ENCODE results near the gene SLAMF8. TPM values are rescaled to one million over a fixed set of nuclear protein-coding genes. Genes with fewer than 3 reads are reported as not detected.

SLAMF8 gene
- total RNA-seq, 1 experiment from 2014 or later = not detected

- H3K9me3 Mint-ChIP-seq = no peaks in the 10 kb centered on the region
Observed at GRCh38 chr1:159838715-159839114, 12.0 kb downstream of the SLAMF8 start.

More at GRCh38 chr1:159838715-159839114, 12.0 kb downstream of the SLAMF8 start:
- Mint-ChIP-seq H3K27me3 (ENCODE audit: low read depth) (peaks cover 15% of the 10 kb centered on the region), H3K4me3 (no peak overlapping the region), H3K4me1 (peaks cover 6 to 13% of the 10 kb centered on the region in 2 experiments; a peak in 3 of 4 replicates), H3K36me3 (ENCODE audit: insufficient read depth in 1 of 3, low read depth in 3 of 3) (no peaks in the 10 kb centered on the region), H3K27ac (no peak overlapping the region; a peak in 1 of 7 replicates)
- Histone ChIP-seq H2AFZ (ENCODE audit: low read length) (no peak overlapping the region), H2AK5ac (ENCODE audit: insufficient read length, low read length) (no peak overlapping the region), H4K91ac (ENCODE audit: insufficient read length, low read depth, low read length) (no peak overlapping the region), H3K4me2 (ENCODE audit: insufficient read depth, insufficient read length, low read length) (no peak overlapping the region), H3K18ac (ENCODE audit: insufficient read length, low read depth, low read length) (no peak overlapping the region), H3K23me2 (ENCODE audit: insufficient read length, low read depth, low read length, poor library complexity, severe bottlenecking) (no peaks in the 10 kb centered on the region), H4K5ac (ENCODE audit: insufficient read length, low read depth, low read length) (no peak overlapping the region), H3K56ac (ENCODE audit: insufficient read length, low read depth, low read length) (no peak overlapping the region), H3K79me1 (ENCODE audit: insufficient read depth, low read depth, low read length, poor library complexity, severe bottlenecking) (no peaks in the 10 kb centered on the region), H3K27me3 (ENCODE audit: insufficient read depth, low read length) (no peaks in the 10 kb centered on the region), H3K4me1 (ENCODE audit: insufficient read depth, low read length) (no peaks in the 10 kb centered on the region), H3K79me2 (ENCODE audit: insufficient read depth, low read length) (no peaks in the 10 kb centered on the region), H4K20me1 (ENCODE audit: control insufficient read depth, insufficient read depth, insufficient read length) (no peaks in the 10 kb centered on the region), H3T11ph (ENCODE audit: low read length) (no peak overlapping the region), H3K9ac (ENCODE audit: extremely low read depth, insufficient read length, low read length) (no peak overlapping the region), H3K4ac (ENCODE audit: low read depth, low read length) (no peak overlapping the region), H2BK5ac (ENCODE audit: insufficient read length, low read length) (no peak overlapping the region), H2BK120ac (ENCODE audit: low read depth, low read length, poor library complexity, severe bottlenecking) (no peak overlapping the region), H3K9me3 (ENCODE audit: control insufficient read depth, low read depth, low read length) (no peaks in the 10 kb centered on the region), H3K23ac (ENCODE audit: insufficient read length, low read depth, low read length) (no peak overlapping the region), H3K14ac (ENCODE audit: insufficient read depth, low read length) (no peak overlapping the region), H3K27ac (ENCODE audit: insufficient read length, low read depth, low read length) (no peak overlapping the region), H2BK15ac (ENCODE audit: low read depth, low read length) (no peak overlapping the region), H2BK12ac (ENCODE audit: insufficient read length, low read depth, low read length) (no peak overlapping the region), H2BK20ac (ENCODE audit: low read depth, low read length, poor library complexity, severe bottlenecking) (no peak overlapping the region), H4K8ac (replicated peaks; ENCODE audit: insufficient read length, low read depth, low read length) (no peak overlapping the region)
- TF ChIP-seq CTCF (conservative IDR thresholded peaks at IDR 0.05) = no peak
- WGBS (ENCODE audit: extremely low coverage, insufficient read length, low lambda C conversion rate) = no CpG with 5 or more reads among the region's 1 CpG
- no peak for DNase-seq
